Cortex of kidney (tissue), 1 donor: ENCODE data around the gene ATAD2B.

Source experiments
- DNase-seq: peaks from one replicate; lab custom pipeline; 2025; lab: John Stamatoyannopoulos, UW

The ATAD2B gene

GRCh38 chr2:23700627-23701026, 226.3 kb downstream of the ATAD2B start:
- DNase-seq = no peak

- DNase-seq = no peak
Measured at GRCh38 chr2:23699580-23699925, 227.4 kb downstream of the ATAD2B start.

- DNase-seq = no peak
Measured at GRCh38 chr2:23698721-23699579, 228.0 kb downstream of the ATAD2B start.
